Neural cell (in vitro differentiated cells): Measurements from ENCODE around the gene IDH3G.

Source experiments
- CTCF ChIP-seq: fragments of 450-650 bp; IDR thresholded peaks from 2 replicates; pipeline ENCODE4 v1.5.1; 2014; ENCODE audit warnings: antibody characterized with exemption, mild to moderate bottlenecking, moderate library complexity; ENCODE audit not compliant: poor library complexity, severe bottlenecking
- EP300 ChIP-seq: fragments of 450-650 bp; conservative IDR thresholded peaks from 2 replicates; pipeline ENCODE4 v1.6.1; 2014; ENCODE audit warnings: antibody characterized with exemption, mild to moderate bottlenecking, moderate library complexity; ENCODE audit not compliant: poor library complexity, severe bottlenecking
- EZH2 ChIP-seq: fragments of 200-600, 300-800 bp; shearing (Covaris generic), sonication (generic); IDR thresholded peaks from 2 replicates; pipeline ENCODE4 v1.6.1; 2014; ENCODE audit warnings: antibody characterized with exemption, low read length, borderline replicate concordance, mild to moderate bottlenecking; ENCODE audit not compliant: insufficient read depth, poor library complexity, severe bottlenecking
- MXI1 ChIP-seq: fragments of 450-650 bp; conservative IDR thresholded peaks from 2 replicates; pipeline ENCODE4 v1.6.1; 2014; ENCODE audit warnings: antibody characterized with exemption, mild to moderate bottlenecking; ENCODE audit not compliant: poor library complexity, severe bottlenecking
- POLR2AphosphoS5 ChIP-seq: IDR thresholded peaks from 2 replicates; pipeline ENCODE4 v1.6.1; 2012
- RAD21 ChIP-seq: fragments of 450-650 bp; conservative IDR thresholded peaks from 2 replicates; pipeline ENCODE4 v1.6.1; 2014; ENCODE audit warnings: antibody characterized with exemption, mild to moderate bottlenecking, moderate library complexity
- REST ChIP-seq: IDR thresholded peaks from 2 replicates; pipeline ENCODE4 v1.6.1; 2012; ENCODE audit warnings: borderline replicate concordance
- TAF1 ChIP-seq: IDR thresholded peaks from 2 replicates; pipeline ENCODE4 v1.6.1; 2012; ENCODE audit warnings: low read depth

GRCh38 chrX:153741446-153741845 lies 52.7 kb downstream of the IDH3G start:
- TF ChIP-seq EZH2: no peak
- no peak for TF ChIP-seq MXI1
- TF ChIP-seq CTCF: no peak
- no peak for TF ChIP-seq POLR2AphosphoS5
- TF ChIP-seq REST: no peak
- no peak for TF ChIP-seq EP300
- no peak for TF ChIP-seq RAD21
- TF ChIP-seq TAF1: no peak
